Activated CD4-positive, CD25-positive, alpha-beta regulatory T cell treated with anti-CD3 and anti-CD28 coated beads, Interleukin-2, amount 50 U/mL, for 72 hours (primary cell): ENCODE measurements around the gene CRIM1.

Experiments
- DNase-seq: peaks from one replicate; pipeline ENCODE4 v3.0.0; 2021

CRIM1 gene

GRCh38 chr2:36528766-36529392, 173.3 kb downstream of the CRIM1 start:
- no peak for DNase-seq

- no peak for DNase-seq
Observed at GRCh38 chr2:36530178-36530982, 174.8 kb downstream of the CRIM1 start.

DNA sequence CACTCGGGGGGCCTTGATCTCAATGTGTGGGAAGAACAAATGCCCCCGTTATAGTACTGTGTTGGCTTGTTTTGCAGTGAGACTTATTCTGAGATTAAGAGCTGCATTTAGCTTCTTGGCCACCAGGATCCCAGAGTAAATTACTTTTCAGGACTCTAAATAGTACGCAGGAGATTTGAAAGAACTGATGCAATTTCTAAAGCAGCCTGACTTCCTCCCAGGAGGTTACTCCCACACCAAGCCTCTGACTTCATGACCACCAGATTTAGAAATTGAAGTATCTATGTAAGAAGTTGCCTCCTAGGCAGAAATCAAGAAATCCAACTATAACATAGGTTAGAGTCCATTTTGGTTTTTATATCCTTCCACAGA, 175.4 kb downstream of the CRIM1 start:
- DNase-seq, result no peak

DNA sequence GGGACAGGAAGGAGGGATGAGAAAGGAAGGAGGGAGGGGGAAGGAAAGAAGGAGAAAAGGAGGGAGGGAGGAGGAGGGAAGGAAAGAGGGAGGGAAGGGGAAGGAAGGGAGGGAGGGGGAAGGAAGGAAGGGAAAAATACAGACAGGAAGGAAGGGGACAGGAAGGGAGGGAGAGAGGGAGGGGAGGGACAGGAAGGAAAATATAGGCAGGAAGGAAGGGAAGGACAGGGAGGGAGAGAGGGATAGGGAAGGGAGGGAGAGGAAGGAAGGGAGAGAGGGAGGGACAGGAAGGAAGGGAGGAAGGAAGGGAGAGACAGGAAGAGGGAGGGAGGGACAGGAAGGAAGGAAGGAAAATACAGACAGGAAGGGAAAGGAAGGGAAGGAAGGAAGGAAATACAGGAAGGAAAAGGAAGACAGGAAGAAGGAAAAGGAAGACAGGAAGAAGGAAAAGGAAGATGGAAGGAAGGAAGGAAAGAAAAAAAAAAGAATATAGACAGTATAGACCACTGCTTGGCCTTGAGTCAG, 178.8 kb downstream of the CRIM1 start:
- no peak for DNase-seq

DNA sequence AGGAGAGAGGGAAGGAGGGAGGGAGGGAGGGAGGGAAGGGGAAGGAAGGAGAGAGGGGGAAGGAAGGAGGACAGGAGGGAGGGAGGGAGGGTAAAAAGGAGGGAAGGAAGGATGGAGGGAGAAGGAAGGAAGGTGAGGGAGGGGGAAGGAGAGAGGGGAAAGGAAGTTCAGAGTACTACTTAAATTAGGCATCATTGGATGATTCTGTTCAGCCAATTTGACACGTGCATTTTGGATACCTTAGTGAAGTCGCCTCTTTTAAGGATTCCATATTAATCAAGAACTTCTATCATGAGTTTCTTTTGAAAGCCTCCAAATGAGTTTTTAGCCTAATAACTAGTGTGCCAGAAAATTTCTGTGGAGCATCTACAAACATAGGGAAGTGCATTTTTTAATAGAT, 179.5 kb downstream of the CRIM1 start:
- DNase-seq, result no peak

DNA sequence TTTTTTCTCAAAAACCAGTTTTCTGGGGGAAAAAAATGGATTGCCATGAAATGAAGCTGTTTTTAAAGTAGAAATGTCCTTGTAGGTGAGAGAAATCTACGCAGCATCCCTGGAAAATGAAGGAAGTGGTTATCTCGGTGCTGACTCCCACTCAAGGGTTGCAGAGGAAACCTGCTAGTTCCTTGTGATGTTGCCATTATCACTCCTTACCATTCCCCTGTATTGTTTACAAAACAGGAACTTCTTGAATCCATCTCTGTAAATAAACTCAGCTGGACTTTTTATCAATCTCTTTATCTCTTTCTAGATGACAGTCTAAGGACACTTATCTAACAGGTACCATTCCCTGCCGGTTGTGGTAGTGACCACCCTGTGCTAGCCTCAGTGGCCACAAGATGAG, 181.2 kb downstream of the CRIM1 start:
- no peak for DNase-seq

DNA sequence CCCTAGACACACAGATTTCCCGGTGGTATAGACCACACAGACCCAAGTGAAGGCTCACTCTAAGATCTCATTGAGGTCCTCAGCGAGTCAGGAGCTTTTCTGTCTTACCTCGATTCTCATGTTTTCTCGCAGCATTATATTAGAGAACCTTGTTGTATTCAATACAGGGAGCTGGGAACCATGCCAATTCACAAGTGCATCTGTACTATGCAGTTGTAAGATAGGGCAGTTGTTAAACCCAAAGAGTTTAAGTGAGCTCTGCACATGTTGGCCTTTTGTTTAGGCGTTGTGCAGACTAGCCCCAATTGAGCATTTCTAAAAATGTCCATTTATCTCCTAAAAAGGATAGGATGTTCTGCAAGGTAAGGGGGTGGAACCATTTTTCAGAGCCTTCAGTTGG, 182.8 kb downstream of the CRIM1 start:
- DNase-seq, result no peak

DNA sequence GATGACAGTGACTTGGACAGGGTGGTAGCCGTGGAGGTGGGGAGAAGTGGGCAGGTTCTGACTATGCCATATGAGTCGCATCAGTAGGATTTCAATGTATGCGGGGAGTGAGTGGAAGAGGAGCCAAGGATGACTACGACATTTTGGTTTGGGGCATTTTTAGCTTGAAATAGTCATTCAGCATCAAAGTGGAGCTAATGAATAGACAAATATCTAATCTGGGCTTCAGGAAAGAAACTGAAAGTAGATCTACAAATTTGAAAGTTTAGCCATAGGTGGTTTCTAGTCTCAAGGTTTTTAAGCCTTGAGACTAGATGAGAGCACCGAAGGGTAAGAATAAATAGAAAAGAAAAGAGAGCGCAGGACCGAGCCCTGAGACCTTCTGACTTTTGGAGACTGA, 184.1 kb downstream of the CRIM1 start:
- DNase-seq, result no peak

DNA sequence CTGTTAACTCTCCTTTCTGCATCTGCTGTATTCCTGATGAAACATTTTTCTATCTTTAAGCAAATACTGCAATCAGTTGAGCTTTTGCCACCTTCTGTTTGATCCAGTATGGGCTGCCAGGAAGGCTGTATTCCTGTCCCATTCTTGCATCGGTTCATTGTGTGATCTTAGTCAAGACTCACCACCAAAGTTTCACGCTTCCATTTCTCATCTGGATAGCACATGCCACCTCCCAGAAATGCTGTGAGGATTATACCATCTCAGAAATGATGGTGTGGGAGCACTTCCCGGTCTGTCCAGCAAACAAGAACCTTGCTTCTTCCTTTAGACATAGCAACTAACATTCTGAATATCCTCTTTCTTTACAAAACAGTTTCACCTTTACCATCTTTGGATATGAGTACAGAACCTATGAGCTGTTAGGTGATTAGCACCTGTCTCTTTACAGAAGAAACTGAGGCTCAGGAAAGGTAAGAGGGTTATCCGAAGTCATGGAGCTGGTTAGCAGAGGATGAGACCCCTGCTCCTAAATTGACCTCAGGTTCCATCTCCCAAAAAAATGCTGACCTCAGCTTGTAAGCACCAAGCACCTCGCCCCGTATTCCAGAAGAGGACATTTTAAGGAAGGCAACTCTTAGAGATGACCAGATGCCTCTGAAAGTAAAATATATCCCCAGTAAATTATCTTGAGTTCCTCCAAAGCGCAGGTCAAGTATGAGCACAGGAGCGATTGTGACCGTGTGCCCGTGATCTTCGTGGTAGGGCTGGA, 185.6 kb downstream of the CRIM1 start:
- DNase-seq, result no peak

GRCh38 chr2:36541891-36542595, 186.5 kb downstream of the CRIM1 start:
- DNase-seq, result no peak

- DNase-seq, result no peak
Observed at GRCh38 chr2:36544638-36545338, 189.2 kb downstream of the CRIM1 start.

DNA sequence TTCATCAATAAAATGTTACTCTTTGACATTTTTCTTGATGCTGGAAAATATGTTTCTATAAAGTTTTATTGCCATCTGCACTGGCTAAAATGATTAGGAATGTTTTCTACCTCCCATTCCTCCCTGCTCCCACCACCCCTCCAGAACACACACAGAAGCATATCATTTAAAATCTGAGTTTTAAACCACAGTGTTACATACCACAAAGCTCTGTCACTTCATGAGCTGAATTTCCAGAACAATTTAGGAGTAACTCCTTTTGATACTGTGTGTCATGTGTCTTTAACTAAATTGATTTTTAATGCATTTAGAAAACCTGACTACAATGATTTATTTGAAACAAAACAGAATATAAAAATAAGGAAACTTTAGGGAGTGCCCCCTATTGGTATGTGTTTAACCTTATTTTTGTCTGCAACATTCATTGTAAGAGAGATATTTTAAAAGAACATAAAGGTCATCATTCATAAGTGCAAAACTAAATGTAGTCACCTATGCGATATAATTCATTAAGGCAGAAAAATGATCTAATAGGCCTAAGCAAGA, 190.4 kb downstream of the CRIM1 start:
- no peak for DNase-seq

GRCh38 chr2:36547906-36548305, 192.3 kb downstream of the CRIM1 start:
- no peak for DNase-seq

GRCh38 chr2:36549165-36549574, 193.6 kb downstream of the CRIM1 start:
- no peak for DNase-seq

DNA sequence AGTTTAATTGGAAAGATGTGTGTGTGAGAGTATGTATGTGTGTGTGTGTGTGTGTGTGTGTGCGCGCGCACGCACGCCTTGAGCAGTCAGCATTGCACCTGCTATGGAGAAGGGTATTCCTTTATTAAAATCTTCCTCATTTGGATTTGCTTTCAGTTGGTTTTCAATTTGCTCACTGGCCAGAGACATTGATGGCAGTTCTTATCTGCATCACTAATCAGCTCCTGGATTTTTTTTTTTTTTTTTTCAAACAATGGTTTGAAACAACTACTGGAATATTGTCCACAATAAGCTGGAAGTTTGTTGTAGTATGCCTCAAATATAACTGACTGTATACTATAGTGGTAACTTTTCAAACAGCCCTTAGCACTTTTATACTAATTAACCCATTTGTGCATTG, 194.4 kb downstream of the CRIM1 start:
- no peak for DNase-seq

DNA sequence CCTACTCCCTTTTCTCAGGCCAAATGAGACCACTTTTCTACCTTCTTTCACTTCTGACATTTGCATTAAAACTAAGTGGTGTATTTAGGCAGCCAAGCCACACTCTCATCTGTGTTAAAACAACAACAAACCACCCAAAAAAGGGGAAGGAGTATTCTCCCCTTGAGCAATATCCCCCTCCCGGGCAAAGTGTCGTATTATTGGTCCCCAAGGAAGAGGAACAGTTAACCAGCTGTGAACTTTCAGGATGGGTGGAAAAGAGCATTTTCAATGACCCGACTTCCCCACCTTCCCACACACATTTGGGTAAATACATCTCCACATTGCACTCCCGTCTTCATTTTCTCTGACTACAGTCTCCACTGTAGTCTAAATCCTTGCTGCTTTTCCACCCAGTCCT, 198.1 kb downstream of the CRIM1 start:
- no peak for DNase-seq

DNA sequence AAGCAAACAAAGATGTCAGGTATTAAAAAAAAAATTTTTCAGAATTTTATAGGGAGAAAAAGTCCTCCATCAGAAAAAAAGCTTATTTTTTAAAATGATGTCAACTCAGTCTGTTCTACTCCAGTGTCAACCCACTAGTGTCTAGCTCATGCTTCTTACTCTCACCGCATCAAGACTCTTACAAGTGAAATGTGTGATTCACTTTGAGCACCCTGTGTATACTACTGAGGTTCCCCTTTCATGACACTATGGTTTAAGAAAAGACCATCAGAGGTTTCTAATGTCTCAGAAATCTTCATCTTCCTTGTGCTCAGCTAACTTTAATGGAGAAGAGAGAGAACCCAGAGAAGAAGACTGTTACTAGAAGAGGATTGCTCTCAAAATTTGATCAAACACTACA, 199.0 kb downstream of the CRIM1 start:
- DNase-seq, result no peak

DNA sequence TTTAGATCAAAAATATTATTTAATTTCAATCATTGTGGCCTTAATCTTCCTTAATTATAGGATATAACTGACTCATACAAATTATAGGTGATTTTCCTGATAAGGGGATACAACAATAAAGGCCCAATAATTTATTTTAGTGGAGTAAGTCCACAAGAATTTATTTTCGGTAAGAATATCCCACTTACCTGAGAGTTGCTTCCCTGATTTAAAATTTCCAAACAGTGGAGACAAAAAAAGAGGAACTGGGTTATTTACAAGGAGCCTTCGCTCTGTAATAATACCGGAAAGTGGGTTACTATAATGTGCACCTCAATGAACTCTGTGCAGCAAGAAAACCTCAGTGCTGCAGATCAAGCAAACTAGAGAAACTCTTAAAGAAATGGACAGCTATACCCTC, 200.2 kb downstream of the CRIM1 start:
- DNase-seq, result no peak

- no peak for DNase-seq
Observed at GRCh38 chr2:36556842-36557241, 201.3 kb downstream of the CRIM1 start.

- no peak for DNase-seq
Observed at GRCh38 chr2:36559221-36559942, 203.8 kb downstream of the CRIM1 start.

- DNase-seq, result no peak
Observed at GRCh38 chr2:36560726-36561125, 205.1 kb downstream of the CRIM1 start.
